Endometrial microvascular endothelial cells (primary cell): ENCODE results near the gene GTF2F2. TPM values are rescaled to one million over a fixed set of nuclear protein-coding genes. Genes with fewer than 3 reads are reported as not detected.

Experiments
- in situ Hi-C: cut with HindIII; loops from 2 replicates; pipeline ENCODE4 v1.10.0; 2017; ENCODE audit warnings: low sequenced_read_pairs, low pct_unique_long_range_greater_than_20kb; ENCODE audit errors: inconsistent ontology term
- total RNA-seq: library from RNA; depleted of rRNA; stranded (reverse); fragments of >200 nt; gene quantifications from one replicate; pipeline ENCODE4 v1.2.3, GENCODE V29; 2015; ENCODE audit errors: inconsistent ontology term

Gene GTF2F2
- total RNA-seq, 1 donor from 2014 or later = 24.8 TPM

DNA sequence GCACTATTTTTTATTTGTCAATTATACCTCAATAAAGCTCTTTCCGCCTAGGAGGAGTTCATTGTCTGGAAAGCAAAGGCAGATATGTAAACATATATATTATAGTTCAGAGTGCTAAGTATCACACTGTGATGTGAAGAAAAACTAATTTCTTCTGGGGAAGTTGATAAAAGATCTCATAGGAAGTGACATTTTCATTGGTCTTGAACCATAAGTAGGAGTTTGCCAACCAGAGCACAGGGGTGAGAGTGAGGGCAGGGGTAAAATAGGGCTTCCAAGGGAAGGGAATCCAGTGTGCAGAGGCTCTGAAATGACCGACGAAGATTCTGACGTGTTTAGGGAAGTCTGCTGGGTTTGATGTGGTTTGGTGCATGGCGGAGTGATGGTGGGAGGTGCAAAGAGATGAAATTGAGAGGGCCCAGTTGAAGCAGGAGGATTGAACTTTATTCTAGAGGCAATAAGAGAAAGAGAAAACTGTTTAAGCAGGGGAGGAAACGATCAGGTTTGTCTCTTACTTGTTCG, 780 bp upstream of the GTF2F2 start:
- in situ Hi-C loops = no loop called here

DNA sequence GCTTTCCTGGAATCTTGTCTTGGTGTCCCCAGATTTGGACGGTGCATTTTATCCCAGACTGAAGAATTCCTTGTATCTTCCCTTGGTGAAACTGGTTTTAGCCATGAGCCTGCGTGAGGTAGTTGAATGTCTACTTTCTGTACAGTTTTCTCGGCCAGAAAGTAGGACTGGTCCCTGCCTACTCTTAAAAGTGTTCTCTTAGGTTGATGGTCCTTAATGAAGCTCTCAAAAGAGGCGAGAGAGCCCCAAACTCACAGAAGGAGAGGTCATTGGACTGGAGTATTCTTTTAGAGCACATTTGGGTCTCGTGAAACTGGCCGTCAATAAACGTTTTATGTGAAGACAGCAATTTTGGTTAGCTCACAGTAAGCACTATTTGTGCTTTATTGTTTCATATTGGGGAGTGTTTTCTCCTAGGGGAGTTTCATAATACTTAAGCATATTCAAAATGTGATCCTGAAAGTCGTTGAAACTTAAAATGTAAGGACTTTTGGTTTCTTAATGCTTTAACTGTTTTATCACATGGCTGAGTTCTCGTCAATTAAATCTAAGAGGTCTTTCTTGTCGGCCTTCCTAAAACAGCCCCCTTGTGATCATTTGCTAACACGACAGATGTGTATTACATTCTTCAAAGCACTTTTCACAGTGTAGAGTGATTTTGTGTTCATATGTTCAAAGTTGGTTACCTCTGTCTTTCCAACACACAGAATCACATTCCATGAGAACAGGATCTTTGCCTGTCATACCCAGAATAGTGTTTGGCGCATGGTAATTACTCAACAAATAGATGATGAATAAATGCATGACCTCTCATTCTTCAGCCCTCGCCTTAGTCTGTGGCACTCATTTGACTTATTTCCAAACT, 889 bp downstream of the GTF2F2 start:
- in situ Hi-C loops = no loop called here

DNA sequence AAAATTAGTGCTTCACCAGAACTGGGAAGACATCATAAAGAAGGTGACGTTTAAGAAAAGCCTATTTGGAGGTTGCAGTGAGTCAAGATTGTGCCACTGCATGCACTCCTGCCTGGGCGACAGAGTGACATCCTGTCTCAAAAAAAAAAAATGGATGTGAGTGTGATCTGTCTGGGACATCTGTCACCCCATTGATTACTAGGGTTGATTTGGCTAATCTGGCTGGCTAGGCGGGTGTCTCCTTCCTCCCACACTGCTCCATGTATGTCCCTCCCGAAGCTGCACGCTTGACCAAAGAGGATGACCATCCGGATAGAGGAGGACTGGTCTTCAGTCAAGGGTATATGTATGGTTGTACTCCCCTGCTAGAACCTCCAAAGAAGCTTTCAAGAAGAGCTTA, 2.6 kb downstream of the GTF2F2 start:
- in situ Hi-C loops = no loop called here

DNA sequence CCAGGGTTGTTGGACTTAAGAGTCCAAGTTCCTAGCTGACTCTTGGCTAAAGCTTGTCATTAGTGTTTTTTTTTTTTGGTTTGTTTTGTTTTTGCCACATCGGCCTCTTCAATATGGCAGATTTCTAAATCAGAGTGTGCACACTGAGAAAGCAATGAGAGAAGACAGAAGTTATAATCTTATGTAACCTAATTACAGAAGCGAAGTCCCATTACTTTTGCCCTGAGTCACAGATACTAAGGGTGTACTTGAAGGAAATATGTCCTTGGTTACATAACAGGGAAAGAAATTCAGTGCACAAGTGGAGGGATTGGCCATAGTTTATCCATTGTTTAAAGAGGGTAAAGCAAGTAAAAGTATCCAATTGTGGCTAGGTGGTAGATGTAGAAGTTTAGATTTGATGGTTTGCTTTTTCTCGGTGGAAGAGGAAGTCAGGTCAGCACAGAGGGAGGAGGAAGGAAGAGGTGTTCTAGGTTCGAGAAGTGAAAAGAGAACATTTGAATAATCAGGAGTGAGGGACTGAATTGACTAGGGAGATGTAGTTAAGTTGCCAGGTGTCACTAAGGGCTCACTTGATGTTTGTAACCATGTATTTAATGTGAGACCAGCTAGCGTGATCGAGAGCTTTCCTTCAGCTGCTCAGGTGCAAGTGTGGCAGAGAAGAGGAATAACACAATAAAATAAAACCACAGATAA, 12.2 kb downstream of the GTF2F2 start:
- in situ Hi-C loops = no loop called here

DNA sequence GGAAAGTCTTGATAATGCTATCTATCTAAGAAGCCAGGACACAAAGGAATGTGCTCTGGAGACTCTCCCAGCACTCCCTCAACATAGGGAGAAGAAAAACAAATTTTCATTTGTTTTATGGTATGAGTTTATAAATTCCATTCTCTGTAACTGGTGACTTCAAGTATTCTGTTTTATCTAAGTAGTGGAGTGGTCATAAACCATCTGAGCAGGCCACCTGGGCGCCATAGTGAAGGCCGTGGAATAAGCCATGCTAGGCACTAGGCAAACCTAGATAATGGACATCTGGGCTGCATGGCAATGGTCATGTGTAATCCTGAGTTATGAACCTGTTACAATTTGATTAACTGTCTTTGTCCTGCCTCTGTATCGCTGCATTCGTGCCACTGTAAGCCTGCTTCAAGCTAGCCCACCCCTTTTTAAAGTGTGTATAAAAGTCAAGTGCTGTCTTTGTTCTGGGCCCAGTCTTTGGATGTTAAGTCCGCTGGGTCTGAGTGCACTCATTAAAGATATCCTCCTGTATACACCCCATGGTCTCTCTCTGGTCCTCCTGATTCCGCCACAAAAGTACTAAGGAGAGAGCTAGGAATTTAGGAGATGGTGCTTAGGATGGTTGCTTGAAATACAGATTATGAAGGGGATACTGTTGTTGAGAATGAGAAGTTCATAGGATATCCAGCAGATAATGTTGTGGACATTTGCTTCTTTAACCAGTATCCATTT, 13.2 kb downstream of the GTF2F2 start:
- in situ Hi-C loops = no loop called here

DNA sequence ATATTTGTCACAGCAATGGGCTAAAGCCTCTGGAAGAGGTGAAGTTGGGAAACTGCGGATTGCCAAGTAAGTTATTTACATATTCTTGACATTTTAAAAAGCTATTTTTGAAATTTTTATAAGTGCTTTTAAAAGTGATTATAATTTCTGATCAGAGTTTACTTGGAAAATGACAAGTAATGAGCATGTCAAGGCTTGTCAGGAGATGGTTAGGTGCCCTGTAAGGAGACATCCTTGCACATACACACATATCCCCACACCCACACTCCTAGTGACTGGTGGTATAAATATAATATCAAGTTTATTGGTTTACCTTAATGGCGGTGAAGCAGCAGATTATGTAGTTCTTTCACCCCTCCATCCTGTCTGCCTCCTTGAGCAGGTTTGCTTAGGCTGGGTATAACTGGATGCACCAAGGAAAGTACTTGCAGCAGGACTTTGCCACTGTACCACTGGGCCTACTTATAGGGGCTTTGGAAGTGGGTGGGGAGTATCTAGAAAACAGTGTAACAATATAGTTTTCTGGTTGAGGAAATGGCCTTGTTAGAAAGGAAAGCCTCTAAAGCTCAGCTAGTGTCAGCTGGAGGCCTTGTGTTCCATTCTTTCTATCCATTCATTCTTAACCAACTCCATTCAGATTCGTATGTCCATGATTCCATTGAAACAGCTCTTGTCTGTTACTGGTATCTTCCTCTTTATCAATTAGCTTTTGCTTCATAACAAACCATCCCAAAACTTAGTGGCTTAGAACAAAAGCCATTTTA, 16.6 kb downstream of the GTF2F2 start:
- in situ Hi-C loops = no loop called here

DNA sequence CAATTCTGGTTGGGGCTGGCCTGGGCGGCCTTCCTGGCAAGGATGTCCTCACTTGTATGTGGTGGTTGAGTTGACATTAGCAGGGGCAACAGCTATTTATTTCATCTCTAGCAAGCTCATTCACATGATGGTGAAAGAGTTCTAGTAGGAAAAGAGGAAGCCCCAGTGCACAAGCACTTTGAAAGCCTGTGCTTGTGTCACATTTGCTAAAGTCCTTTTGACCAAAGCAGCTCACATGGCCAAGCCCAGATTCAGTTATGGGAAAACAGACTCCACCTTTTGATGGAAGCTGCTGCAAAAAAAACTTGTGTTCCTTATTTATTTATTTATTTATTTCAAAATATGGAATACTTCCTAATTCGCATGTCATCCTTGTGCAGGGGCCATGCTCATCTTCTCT, 17.2 kb downstream of the GTF2F2 start:
- in situ Hi-C loops = no loop called here

DNA sequence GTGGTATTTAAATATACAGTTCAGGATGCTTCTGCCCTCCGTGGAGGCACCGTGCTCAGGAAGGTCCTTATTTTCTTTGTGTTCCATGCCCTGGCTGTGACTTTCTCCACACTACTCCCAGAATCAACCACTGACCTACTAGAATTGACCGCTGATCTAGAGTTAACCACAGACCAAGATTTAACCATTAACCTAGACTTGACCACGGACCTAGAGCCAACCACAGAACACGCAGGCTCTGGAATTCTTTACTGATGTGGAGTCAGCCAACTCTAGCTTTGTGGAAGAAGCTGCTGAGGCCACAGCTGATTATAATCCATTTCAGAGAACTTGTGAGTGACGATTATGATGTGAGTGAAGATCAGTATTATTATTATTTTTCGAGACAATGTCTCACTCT, 18.0 kb downstream of the GTF2F2 start:
- in situ Hi-C loops = no loop called here

DNA sequence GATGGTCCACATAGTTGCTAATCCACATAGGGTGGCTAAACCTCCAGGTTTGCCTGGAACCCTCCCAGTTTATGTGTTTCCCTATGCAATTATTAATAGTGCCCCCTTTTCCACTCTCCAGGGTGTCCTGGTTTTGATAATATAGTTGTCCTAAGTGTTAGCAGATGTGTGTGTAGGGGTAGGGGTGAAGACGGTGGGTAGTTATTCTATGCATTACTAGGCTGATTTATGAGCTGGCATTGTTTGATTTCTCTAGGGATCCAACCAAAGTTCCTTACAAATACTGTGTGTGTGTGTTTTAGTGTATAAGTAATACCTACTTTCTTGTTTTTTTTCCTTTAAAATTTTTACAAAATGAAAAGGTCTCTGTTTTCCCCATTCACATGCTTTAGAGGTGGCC, 21.1 kb downstream of the GTF2F2 start:
- in situ Hi-C loops = no loop called here

DNA sequence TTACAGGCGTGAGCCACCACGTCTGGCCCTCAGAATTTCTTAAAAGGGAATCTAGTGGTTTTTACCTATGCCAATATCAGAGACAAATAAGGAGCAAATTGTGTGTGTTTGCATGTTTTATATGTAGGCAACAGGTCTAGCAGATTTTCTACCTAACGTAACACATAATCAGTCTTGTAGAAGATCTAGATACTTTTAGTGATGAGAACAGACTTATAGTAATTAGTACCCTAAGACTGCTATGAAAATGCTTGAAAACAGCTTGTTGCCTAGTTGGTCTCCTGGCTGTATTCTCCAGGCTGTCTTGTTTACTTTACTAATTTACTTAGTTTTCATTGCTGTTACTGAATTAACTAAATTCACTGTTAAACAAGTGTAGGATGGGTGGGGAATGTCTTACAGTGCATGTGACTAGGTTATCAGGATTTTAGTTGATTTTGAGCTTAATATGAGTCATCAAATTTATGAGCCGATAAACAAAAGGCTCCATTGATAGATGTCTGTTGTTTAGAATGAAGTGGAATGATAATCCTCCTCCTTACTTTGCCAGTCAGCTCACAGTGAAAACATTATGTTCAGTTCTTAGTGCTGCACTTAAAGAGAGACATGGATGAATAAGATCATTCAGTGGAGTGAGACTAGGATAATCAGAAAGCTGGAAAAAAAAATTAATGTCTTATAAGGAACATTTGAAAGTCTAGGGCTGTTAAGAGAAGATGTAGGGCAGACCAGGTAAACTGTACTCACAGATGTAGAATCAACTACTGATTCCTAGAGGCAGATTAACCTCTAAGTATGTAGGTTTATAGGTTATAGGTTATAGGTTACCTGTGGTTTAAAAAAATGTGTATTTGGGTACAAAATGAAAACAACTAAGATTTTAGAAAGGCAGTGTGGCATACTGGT, 22.4 kb downstream of the GTF2F2 start:
- in situ Hi-C loops = no loop called here

DNA sequence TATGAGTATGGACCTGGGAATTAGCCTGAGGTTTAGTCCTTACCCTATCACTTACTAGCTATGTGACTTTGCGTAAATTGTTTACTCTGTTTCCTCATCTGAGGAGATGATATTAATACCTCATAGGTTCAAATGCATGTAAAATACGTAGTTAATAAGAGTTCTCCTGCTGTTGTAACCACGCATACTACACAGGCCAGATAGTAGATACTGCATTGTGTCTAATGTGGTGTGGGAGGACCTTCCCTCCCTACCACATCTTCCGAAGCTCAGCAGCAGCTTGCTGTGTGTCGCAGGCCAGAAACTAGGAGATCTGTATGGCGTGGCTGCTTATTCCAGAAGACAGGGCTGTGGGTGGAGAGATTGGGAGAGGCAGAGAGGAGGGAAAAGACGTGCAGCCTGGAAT, 23.0 kb downstream of the GTF2F2 start:
- in situ Hi-C loops = no loop called here

DNA sequence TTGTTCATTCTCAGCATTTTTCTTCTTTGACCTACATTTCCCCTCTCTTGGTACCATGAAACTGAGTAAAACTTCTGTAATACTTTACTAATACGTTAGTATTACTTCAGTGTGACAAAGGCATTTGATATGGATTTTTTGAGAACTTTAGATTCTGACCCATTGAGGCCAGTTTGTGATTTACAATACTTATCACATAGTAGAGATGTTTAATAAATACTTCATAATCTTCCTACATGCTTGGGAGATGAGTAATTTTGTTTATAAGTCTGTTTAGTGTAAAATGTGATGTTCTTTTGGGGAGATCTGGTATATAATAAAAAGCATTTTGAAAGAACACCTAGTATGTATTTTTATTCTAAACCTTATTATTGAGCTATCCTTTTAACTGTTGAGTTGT, 29.7 kb downstream of the GTF2F2 start:
- in situ Hi-C loops = no loop called here

DNA sequence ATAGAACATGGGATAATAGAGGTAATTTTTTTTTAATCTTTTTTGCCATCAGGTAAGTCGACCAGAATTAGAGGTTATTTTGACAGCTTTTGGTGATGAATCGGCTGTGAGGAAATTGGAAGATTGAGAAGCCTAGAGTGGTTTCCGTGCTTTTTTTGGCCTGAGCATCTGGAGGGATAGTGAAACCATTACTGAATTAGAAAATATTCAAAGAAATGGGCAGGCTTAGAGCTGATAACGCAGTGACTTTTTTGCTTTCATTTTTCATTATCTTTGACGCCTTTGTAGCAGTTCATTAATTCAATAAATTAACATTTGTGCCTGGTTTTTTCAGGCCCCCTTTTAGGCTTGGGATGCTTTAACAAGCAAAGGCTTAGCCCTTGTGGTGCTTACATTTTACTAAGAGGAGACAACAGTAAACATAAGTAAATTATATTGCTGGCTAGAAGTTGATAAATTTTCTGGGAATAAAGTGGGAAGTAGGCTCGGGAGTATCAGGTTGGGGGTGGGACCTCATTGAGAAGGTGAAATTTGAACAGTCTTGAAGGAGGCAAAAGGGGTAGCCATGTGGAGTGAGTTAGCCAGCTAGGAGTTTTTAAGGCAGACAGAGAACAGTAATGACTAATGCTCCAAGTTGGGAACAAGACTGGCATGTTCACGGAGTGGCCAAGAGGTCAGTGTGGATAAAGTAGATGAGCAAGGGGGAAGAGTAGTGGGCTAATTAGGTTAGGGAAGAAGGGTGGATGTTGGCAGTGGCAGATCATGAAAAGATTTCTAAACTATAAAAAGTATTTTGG, 36.5 kb downstream of the GTF2F2 start:
- in situ Hi-C loops = no loop called here

DNA sequence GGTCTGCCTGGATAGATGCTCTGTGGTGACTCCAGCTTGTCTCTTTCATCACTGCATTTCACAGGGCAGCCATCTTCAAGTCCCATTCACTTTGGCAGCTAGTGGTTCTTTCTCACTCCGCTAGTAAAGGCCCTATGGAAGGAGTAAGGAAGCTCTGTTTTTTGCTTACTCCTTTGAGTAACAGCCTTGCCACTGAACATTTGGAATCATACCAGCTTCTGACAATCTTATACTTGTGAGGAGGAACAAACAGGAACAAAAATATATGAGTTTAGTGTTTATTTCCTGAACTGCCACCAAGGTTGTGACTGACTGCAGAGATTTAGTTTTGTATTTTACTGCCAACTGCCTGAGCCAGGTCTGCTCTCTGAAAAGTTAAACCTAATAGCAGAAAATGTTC, 41.9 kb downstream of the GTF2F2 start:
- in situ Hi-C loops = no loop called here

DNA sequence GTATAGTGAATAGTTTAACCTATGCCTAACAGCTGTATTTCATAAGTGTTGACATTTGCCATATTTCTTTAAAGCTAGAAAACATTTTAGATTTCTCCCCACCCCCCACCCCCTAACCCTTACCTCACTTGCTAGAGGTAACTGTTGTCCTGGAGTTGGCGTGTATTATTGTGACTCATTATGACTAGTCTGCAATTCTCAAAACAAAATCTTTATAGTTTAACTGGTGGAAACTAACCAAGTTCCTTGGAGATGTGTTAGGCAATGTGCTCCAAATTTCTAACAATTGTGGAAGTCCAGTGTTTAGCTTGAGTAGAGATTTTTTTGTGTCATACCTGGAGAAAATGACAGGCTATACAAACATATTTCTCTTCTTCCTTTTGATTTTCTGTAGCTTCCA, 42.5 kb downstream of the GTF2F2 start:
- in situ Hi-C loops = no loop called here

DNA sequence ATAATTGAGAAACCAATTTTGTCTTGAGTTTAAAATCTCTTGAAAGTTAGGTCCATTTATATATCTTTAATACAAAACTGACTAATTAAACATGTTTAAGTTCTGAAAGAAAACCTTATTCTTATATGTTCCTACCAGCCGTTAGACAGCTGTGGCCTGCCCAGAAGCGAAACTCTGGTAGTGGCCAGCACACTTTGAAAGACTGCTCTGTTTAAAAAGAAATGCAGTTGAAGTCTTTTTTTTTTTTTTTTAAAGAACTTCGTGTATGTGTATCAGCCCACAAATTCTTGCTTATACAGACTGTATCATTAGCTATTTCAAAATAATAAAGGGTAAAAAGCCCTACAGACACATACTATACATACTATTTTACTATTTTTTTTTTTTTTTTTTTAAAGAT, 46.5 kb downstream of the GTF2F2 start:
- in situ Hi-C loops = no loop called here
